Fibroblast of gingiva (primary cell): Measurements from ENCODE around the gene RASL12.
"Not testable (repeated sequence)": the region's sequence is repeated elsewhere in the genome, so short reads cannot be mapped to it uniquely, and the experiment has no call there.

Experiments
- DNase-seq: peaks from one replicate; pipeline ENCODE4 v3.0.0-alpha.2; 2011; ENCODE audit warnings: low read depth

Gene RASL12

GRCh38 chr15:65075607-65076395 is 8.0 kb upstream of the RASL12 start:
- DNase-seq = not testable (repeated sequence)

- not testable (repeated sequence) for DNase-seq
These were observed 7.2 kb upstream of the RASL12 start for GRCh38 chr15:65074946-65075345.

DNA sequence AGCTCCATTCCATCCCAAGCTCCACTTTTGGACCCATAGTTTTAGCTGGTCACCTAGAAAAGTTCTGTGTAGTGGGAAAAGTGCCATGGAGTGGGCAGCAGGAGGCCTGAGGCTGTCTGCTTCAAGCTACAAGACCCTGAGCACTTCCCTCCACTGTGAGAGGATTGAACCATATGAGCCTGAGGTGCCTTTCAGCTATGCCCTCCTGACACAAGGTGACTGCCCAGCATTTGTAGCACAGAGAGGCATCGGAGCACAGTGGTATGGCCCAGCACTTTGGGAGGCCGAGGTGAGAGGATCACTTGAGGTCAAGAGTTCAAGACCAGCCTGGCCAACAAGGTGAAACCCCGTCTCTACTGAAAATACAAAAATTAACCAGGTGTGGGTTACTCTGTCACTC is 4.8 kb upstream of the RASL12 start:
- no peak for DNase-seq

DNA sequence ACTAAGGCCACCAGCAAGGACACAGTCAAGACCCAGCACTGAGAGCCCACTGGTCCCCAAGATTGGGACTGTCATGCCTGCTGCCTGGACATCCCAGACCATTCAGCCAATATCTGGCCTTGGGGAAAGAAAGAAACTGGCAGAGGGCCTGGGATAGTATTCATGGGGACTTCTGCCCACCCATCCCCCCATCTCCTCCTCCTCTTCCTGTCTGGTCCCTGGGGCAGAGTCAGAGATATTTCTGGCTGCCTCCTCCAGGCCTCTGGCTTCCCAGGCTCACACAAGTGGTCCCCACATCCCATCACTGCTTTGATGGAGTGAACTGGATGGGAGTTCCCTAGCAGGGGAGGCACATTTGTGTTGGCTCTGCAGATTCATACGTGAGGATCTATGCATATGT is 4.2 kb upstream of the RASL12 start:
- DNase-seq = peak; percentile 12

DNA sequence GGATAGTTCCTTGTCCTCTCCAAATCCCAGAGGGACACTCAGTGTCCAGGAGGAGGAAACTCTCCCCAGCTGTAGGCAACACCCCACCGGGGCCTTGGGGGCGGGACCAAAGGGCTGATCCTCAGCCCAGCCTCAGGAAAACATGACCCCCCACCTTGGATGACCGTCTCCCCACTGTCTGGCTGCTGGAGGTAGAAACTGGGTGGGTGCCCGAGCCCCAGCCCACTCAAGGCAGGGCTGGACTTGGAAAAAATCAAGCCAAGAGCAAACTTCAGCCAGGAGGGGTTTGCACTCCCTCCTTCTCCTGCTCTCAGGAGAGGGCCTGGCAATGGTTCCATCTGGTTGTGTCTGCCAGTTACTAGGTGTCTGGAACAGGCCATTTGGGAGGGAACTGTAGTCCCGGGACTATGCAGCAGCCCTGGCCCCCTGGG is 3.6 kb upstream of the RASL12 start:
- no peak for DNase-seq

GRCh38 chr15:65069779-65070546 is 2.2 kb upstream of the RASL12 start:
- no peak for DNase-seq

GRCh38 chr15:65069179-65069578 is 1.4 kb upstream of the RASL12 start:
- DNase-seq = peak; percentile 98

DNA sequence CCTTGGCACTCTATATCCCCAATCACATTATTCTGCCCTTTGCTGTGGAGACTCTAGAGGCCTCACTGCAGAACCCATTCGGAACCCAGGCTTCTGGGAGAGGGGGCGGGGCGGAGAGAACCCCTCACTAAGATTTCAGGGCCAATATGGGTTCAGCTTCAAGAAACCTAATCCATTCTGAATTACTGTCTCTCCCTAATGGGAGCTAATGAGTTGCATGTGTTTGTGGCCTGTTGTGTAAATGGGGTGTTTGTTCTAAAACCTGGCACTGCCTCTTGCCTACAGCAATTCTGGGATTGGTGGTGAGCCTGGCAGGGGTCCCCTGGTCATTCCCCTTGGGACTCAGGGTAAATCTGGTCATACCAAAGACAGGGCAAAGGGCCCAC is 605 bp upstream of the RASL12 start:
- DNase-seq = peak; percentile 89

DNA sequence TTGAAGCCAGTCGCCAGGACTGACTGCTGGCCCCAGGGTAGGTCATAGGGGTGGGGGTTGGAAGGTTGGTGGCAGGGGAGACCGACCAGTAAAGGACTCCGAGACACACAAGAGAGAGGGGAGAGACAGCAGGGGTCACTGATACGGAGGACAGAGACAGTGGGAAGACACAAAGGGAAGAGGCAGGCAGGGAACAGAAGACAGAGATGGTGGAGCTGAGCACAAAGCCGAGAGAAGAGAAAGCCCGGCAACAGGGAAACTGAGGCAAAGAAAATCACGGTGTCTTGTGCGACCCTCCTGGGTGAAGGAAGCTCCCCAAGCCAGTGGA is 510 bp downstream of the RASL12 start:
- DNase-seq = no peak

- DNase-seq = no peak
These were observed 1.0 kb downstream of the RASL12 start for GRCh38 chr15:65066635-65067316.

- peak; percentile 19 for DNase-seq
These were observed 1.7 kb downstream of the RASL12 start for GRCh38 chr15:65066001-65066634.

DNA sequence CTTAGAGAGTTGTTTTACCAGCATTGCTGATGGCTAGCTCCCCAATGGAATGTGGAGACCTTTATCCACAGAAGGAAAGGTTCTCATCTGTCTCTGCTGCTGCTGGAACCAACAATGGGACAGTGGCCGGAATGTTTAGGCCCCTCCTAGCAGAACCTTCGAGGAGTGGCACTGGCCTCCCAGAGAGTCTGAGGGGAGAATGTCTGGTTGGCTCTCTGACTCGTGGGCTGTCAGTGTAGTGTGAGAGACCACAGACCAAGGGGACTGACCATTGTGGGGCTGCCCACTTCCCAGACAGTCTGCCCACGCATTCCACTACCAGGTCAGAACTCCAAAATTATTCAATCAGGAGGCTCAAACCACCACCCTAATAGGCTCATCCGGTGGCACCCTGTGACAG is 5.1 kb downstream of the RASL12 start:
- DNase-seq = no peak

- DNase-seq = no peak
These were observed 5.7 kb downstream of the RASL12 start for GRCh38 chr15:65062061-65062460.

DNA sequence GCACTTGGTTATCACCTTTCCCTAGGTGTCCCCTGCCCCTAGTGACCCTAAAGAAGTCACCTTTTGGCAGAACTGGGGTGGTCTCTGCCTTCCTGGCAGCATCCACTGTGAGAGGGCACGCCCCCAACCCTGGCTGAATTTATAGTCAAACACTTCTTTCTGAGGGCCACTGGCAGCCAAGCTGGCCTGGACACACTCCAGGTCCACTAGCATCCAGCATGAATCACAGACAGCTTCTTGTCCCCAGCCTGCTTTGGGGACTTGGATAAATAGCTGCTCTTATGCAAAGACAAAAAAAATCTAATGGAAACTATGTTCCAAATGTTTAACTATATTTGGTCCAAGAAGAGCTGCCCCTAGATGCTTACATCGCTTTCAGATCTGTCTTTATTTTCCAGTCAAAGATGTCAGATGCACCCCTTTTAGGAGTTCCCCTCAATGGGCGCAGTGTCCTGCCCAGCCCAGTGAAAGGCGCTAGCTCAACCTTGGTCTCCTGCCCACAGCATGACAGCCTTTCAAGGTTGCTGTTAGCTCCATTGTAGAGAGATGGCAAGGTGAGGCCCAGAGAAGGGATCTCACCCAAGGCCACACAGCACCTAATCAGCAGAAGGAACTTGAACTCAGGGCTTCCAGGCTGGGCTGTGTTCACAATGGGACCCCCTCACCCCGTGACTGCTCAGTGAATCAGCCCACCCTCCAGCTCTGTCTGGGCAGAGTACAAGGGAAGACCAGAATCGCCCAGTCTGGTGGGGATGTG is 7.0 kb downstream of the RASL12 start:
- DNase-seq = no peak

- no peak for DNase-seq
These were observed 7.7 kb downstream of the RASL12 start for GRCh38 chr15:65059931-65060596.

DNA sequence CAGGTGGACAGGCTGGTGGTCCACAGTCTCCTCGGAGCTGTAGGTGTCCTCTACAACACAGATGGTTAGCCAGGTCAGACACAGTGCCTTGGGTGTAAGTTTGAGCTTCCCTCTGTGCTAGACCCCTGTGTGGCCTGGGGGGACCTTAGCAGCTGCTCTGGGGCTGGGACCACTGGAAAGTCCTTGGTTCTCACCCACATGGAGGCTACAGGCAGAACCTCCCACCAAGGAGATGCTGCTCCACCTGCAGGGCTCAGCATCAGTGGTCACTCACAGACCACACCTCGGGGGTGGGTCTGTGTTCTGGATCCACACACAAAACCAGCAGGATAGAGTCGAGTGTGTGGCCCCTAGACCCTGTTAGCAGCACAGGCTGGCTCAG is 8.4 kb downstream of the RASL12 start:
- no peak for DNase-seq

- DNase-seq = no peak
These were observed 9.1 kb downstream of the RASL12 start for GRCh38 chr15:65058394-65059368.

DNA sequence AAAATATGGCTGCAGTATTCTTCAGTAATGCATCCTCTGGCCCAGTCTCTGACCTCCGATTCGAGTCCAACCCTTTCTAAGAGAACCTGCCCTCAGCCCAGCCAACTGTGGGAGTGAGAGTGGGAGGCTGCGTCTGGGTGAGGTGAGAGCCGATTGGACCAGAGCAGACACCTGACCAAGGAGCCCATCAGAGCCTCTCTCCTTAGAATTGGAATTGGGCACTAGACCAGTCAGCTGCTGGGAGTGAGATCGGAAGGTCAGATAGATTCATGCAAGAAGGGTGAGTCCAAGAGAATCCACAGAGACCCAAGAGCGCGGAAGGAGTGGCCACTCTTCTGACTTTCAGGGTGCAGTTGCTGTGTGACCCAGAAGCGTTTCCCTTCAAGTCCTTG is 10.2 kb downstream of the RASL12 start:
- no peak for DNase-seq

- DNase-seq = no peak
These were observed 10.8 kb downstream of the RASL12 start for GRCh38 chr15:65056868-65057548.
